IMR-90 (cell line): ENCODE data around the gene SLC12A8. TPM values are rescaled to one million over a fixed set of nuclear protein-coding genes. Genes with fewer than 3 reads are reported as not detected.

ENCODE experiments used
- ATAC-seq: fragments of 200-7000 bp; cut with Tn5 transposase; 2 replicates; pipeline ENCODE4 v1.9.1; 2020; ENCODE audit warnings: low read depth, mild to moderate bottlenecking, moderate library complexity
- BruUV-seq: library from RNA; stranded (reverse); fragments of 400-500 nt; replicated peaks from 2 replicates; lab custom pipeline; 2021; lab: Mats Ljungman, UMichigan
- CTCF ChIA-PET: fragments of 300-600 bp; formaldehyde crosslinking; extraction: SDS; loops from one replicate; lab custom pipeline; 2021; ENCODE audit warnings: antibody characterized with exemption; lab: Yijun Ruan, JAX
- POLR2A ChIA-PET: fragments of 300-600 bp; sonication (Branson Sonifier 250); formaldehyde crosslinking; loops from one replicate; lab custom pipeline; 2022; ENCODE audit warnings: antibody characterized with exemption; ENCODE audit not compliant: unreplicated experiment; lab: Charles Lee
- DNase-seq: peaks from one replicate; pipeline ENCODE4 v3.0.0; 2013
- H2AFZ ChIP-seq: replicated peaks from 2 replicates; pipeline ENCODE3; 2013; ENCODE audit warnings: low read length, mild to moderate bottlenecking; ENCODE audit not compliant: poor library complexity
- H2AK5ac ChIP-seq: 2 replicates; pipeline ENCODE4 v1.6.1; 2013; ENCODE audit warnings: low read depth, low read length, inconsistent platforms
- H2AK9ac ChIP-seq: replicated peaks from 2 replicates; pipeline ENCODE3; 2013; ENCODE audit warnings: mild to moderate bottlenecking, low read depth, low read length, moderate library complexity; ENCODE audit not compliant: poor library complexity
- H2BK120ac ChIP-seq: 2 replicates; pipeline ENCODE4 v1.6.1; 2013; ENCODE audit warnings: low read depth, low read length, inconsistent platforms
- H2BK15ac ChIP-seq: 3 replicates; pipeline ENCODE4 v1.6.1; 2013; ENCODE audit warnings: low read depth, low read length, inconsistent platforms
- H2BK20ac ChIP-seq: 2 replicates; pipeline ENCODE4 v1.6.1; 2013; ENCODE audit warnings: low read depth, mild to moderate bottlenecking, inconsistent platforms, low read length, moderate library complexity
- H2BK5ac ChIP-seq: 2 replicates; pipeline ENCODE4 v1.6.1; 2013; ENCODE audit warnings: mild to moderate bottlenecking, low read depth, low read length, inconsistent platforms; ENCODE audit not compliant: poor library complexity, severe bottlenecking
- H3K14ac ChIP-seq: replicated peaks from 2 replicates; pipeline ENCODE4 v1.6.1; 2013; ENCODE audit warnings: low read depth, low read length, inconsistent platforms
- H3K18ac ChIP-seq: 2 replicates; pipeline ENCODE4 v1.6.1; 2013; ENCODE audit warnings: low read depth, low read length, control low read depth
- H3K23ac ChIP-seq: 2 replicates; pipeline ENCODE4 v1.6.1; 2013; ENCODE audit warnings: low read depth, low read length, inconsistent platforms
- H3K27ac ChIP-seq: 2 replicates; pipeline ENCODE4 v1.5.1; 2013; ENCODE audit warnings: mild to moderate bottlenecking, control low read depth, low read length; ENCODE audit not compliant: insufficient read depth
- H3K27me3 ChIP-seq: 2 replicates; pipeline ENCODE4 v1.6.1; 2013; ENCODE audit warnings: low read length; ENCODE audit not compliant: control insufficient read depth, insufficient read depth
- H3K36me3 ChIP-seq: 2 replicates; pipeline ENCODE4 v1.6.1; 2013; ENCODE audit warnings: low read length, mixed read lengths; ENCODE audit not compliant: control insufficient read depth, insufficient read depth
- H3K4ac ChIP-seq: 2 replicates; pipeline ENCODE4 v1.6.1; 2013; ENCODE audit warnings: low read depth, low read length, inconsistent platforms
- H3K4me1 ChIP-seq: 2 replicates; pipeline ENCODE4 v1.6.1; 2013; ENCODE audit warnings: low read length, mixed read lengths; ENCODE audit not compliant: control insufficient read depth, insufficient read depth
- H3K4me2 ChIP-seq: 2 replicates; pipeline ENCODE4 v1.6.1; 2013; ENCODE audit warnings: low read depth, mild to moderate bottlenecking, control low read depth, low read length, moderate library complexity
- H3K4me3 ChIP-seq: 2 replicates; pipeline ENCODE4 v1.5.1; 2013; ENCODE audit warnings: low read depth, mild to moderate bottlenecking, control low read depth, low read length, moderate library complexity; ENCODE audit not compliant: insufficient read depth
- H3K56ac ChIP-seq: 2 replicates; pipeline ENCODE4 v1.6.1; 2013; ENCODE audit warnings: low read length, inconsistent platforms; ENCODE audit not compliant: insufficient read depth; ENCODE audit errors: extremely low read depth
- H3K79me1 ChIP-seq, 2 experiments: 2 replicates each; pipeline ENCODE4 v1.6.1; 2013; ENCODE audit warnings: low read length in 2 of 2, inconsistent platforms in 1 of 2, low read depth in 1 of 2
- H3K9ac ChIP-seq: 2 replicates; pipeline ENCODE4 v1.6.1; 2013; ENCODE audit warnings: low read depth, low read length, control low read depth
- H3K9me1 ChIP-seq: 2 replicates; pipeline ENCODE4 v1.6.1; 2013; ENCODE audit warnings: low read length, inconsistent platforms; ENCODE audit not compliant: insufficient read depth
- H3K9me3 ChIP-seq: 2 replicates; pipeline ENCODE4 v1.6.1; 2013; ENCODE audit warnings: low read length; ENCODE audit not compliant: control insufficient read depth, insufficient read depth
- H4K20me1 ChIP-seq: 2 replicates; pipeline ENCODE4 v1.6.1; 2013; ENCODE audit warnings: low read length, inconsistent platforms; ENCODE audit not compliant: insufficient read depth
- H4K5ac ChIP-seq: 2 replicates; pipeline ENCODE4 v1.6.1; 2013; ENCODE audit warnings: mild to moderate bottlenecking, low read depth, low read length, control low read depth
- H4K8ac ChIP-seq, 2 experiments: 2 replicates each; pipeline ENCODE4 v1.6.1; 2013; ENCODE audit warnings: low read depth in 2 of 2, low read length in 2 of 2, control low read depth in 1 of 2, inconsistent platforms in 1 of 2
- H4K91ac ChIP-seq: 2 replicates; pipeline ENCODE4 v1.6.1; 2013; ENCODE audit warnings: low read depth, low read length, inconsistent platforms; ENCODE audit not compliant: insufficient read depth
- BHLHE40 ChIP-seq: fragments of 150-350 bp; IDR thresholded peaks from 2 replicates; pipeline ENCODE4 v1.6.1; 2016; ENCODE audit warnings: mild to moderate bottlenecking, low read depth, low read length
- CEBPB ChIP-seq: IDR thresholded peaks from 2 replicates; pipeline ENCODE4 v1.6.1; 2012; ENCODE audit warnings: low read depth, low read length, improper control_type of control experiment
- CHD1 ChIP-seq: IDR thresholded peaks from 2 replicates; pipeline ENCODE4 v1.6.1; 2012; ENCODE audit warnings: low read depth, low read length, improper control_type of control experiment
- CTCF ChIP-seq: conservative IDR thresholded peaks from 2 replicates; pipeline ENCODE4 v1.5.1; 2012; ENCODE audit warnings: mild to moderate bottlenecking, low read depth, low read length, improper control_type of control experiment
- ELK1 ChIP-seq: fragments of 150-350 bp; IDR thresholded peaks from 2 replicates; pipeline ENCODE4 v1.6.1; 2016; ENCODE audit warnings: low read depth, mild to moderate bottlenecking, low read length, moderate library complexity, borderline replicate concordance
- FOS ChIP-seq: fragments of 150-350 bp; IDR thresholded peaks from 2 replicates; pipeline ENCODE4 v1.6.1; 2016; ENCODE audit warnings: low read depth, low read length
- MAFK ChIP-seq: IDR thresholded peaks from 2 replicates; pipeline ENCODE4 v1.6.1; 2012; ENCODE audit warnings: low read depth, low read length, improper control_type of control experiment
- MXI1 ChIP-seq: IDR thresholded peaks from 2 replicates; pipeline ENCODE4 v1.6.1; 2012; ENCODE audit warnings: low read depth, mild to moderate bottlenecking, low read length, moderate library complexity, borderline replicate concordance
- NFE2L2 ChIP-seq: fragments of 150-350 bp; IDR thresholded peaks from 2 replicates; pipeline ENCODE4 v1.6.1; 2016; ENCODE audit warnings: low read depth, mild to moderate bottlenecking, low read length
- POLR2A ChIP-seq: IDR thresholded peaks from 2 replicates; pipeline ENCODE4 v1.6.1; 2012; ENCODE audit warnings: mild to moderate bottlenecking, low read depth, low read length
- RAD21 ChIP-seq: IDR thresholded peaks from 2 replicates; pipeline ENCODE4 v1.6.1; 2012; ENCODE audit warnings: low read length, improper control_type of control experiment
- RCOR1 ChIP-seq: IDR thresholded peaks from 2 replicates; pipeline ENCODE4 v1.6.1; 2012; ENCODE audit warnings: mild to moderate bottlenecking, low read length, improper control_type of control experiment; ENCODE audit not compliant: insufficient replicate concordance
- RFX5 ChIP-seq: IDR thresholded peaks from 2 replicates; pipeline ENCODE4 v1.8.0; 2012; ENCODE audit warnings: low read depth, mild to moderate bottlenecking, low read length, moderate library complexity
- SMC3 ChIP-seq: fragments of 150-350 bp; IDR thresholded peaks from 2 replicates; pipeline ENCODE4 v1.6.1; 2016; ENCODE audit warnings: low read depth, mild to moderate bottlenecking, antibody characterized with exemption, low read length, moderate library complexity
- USF2 ChIP-seq: fragments of 150-350 bp; IDR thresholded peaks from 2 replicates; pipeline ENCODE4 v1.6.1; 2017; ENCODE audit warnings: mild to moderate bottlenecking, antibody characterized with exemption, low read length, low read depth
- WGBS, 2 experiments: methylation state at CpG; one replicate each; pipeline versions ENCODE4 v1.1.5 to v1.1.7; 2013; ENCODE audit warnings: missing lambda C conversion rate in 2 of 2; ENCODE audit not compliant: insufficient read length in 1 of 2; ENCODE audit errors: extremely low coverage in 2 of 2; 5-methylcytosine and 5-hydroxymethylcytosine counted together
- dilution Hi-C: fragments of 300-500 bp; cut with HindIII; formaldehyde crosslinking; loops from one replicate; pipeline ENCODE4 v1.14.3; 2018; ENCODE audit warnings: low sequenced_read_pairs; ENCODE audit not compliant: unreplicated experiment
- in situ Hi-C: fragments of 300-500 bp; cut with MboI; formaldehyde crosslinking; loops from 3 replicates; pipeline ENCODE4 v1.14.3; 2019; ENCODE audit warnings: low sequenced_read_pairs, inconsistent platforms, mixed read lengths
- intact Hi-C: fragments of 100-400 bp; cut with micrococcal nuclease; formaldehyde crosslinking; loops from 2 replicates; pipeline ENCODE4 v1.10.0; 2022
- polyA plus RNA-seq, 3 experiments: library from polyadenylated mRNA; depleted of rRNA; stranded (reverse); fragments of >200 nt; gene quantifications; 2 replicates each; pipeline ENCODE4 v1.2.3, GENCODE V29; 2012; ENCODE audit warnings: low replicate concordance in 1 of 3
- total RNA-seq: library from RNA; depleted of rRNA; stranded (reverse); fragments of >200 nt; gene quantifications from 2 replicates; pipeline ENCODE4 v1.2.3, GENCODE V29; 2012

SLC12A8 gene
- total and polyA plus RNA-seq, 2 of the 4 experiments (the other 2 are of a cell fraction) = 2.2 to 4.3 TPM

GRCh38 chr3:125168711-125169393 lies 43.7 kb downstream of the SLC12A8 start:
- peak overlapping the region; percentile 82 for H4K91ac ChIP-seq
- intact Hi-C loops = no loop called here
- TF ChIP-seq CEBPB (no peak), RAD21 (no peak), NFE2L2 (no peak), FOS (no peak), ELK1 (no peak), SMC3 (no peak), RFX5 (no peak), CHD1 (no peak), USF2 (no peak), CTCF (no peak), POLR2A (no peak), MAFK (no peak), MXI1 (no peak), RCOR1 (no peak), BHLHE40 (no peak)

More at GRCh38 chr3:125168711-125169393, 43.7 kb downstream of the SLC12A8 start:
- Histone ChIP-seq H3K14ac (peak overlapping the region; percentile 15), H3K4me1 (peaks cover 16% of the 10 kb centered on the region), H3K9me3 (peaks cover 2% of the 10 kb centered on the region; the same call in 1 of the 2 replicates), H4K5ac (peak overlapping the region; percentile 31; the same call in 1 of the 2 replicates), H2BK5ac (peak overlapping the region; percentile 50), H3K9ac (peak overlapping the region; percentile 46), H2AFZ (peak overlapping the region; percentile 67), H3K27me3 (no peaks in the 10 kb centered on the region), H3K9me1 (peaks cover 8% of the 10 kb centered on the region), H3K4ac (peak overlapping the region; percentile 85), H3K79me1 (no peaks in the 10 kb centered on the region), H2BK15ac (peak overlapping the region; percentile 96; the same call in 2 of the 3 replicates), H3K18ac (peak overlapping the region; percentile 88), H3K27ac (peak overlapping the region; percentile 91), H3K36me3 (no peaks in the 10 kb centered on the region), H3K56ac (no peak overlapping the region), H2AK9ac (peak overlapping the region; percentile 62), H2BK120ac (peak overlapping the region; percentile 87), H4K8ac (peak overlapping the region; percentile 47 to 56; a peak in 3 of 4 replicates), H3K4me2 (peak overlapping the region; percentile 73), H4K20me1 (no peaks in the 10 kb centered on the region), H2AK5ac (peak overlapping the region; percentile 85), H2BK20ac (peak overlapping the region; percentile 90), H3K4me3 (no peak overlapping the region), H3K23ac (peak overlapping the region; percentile 34; the same call in 1 of the 2 replicates)
- dilution Hi-C loops (no loop called here), in situ Hi-C loops (no loop called here)
- ATAC-seq (peak; percentile 70), DNase-seq (peak; percentile 66)
- WGBS, 2 experiments = 0% methylated on average over 1 of the region's 4 CpGs; no CpG with 5 or more reads in 1 of the 2 experiments
- no TSS peak for BruUV-seq
- ChIA-PET CTCF (interaction anchor here (1.0 kb wide), 1 partner anchor 18 kb away, joined by 3 read pairs; no protein-coding TSS in a partner anchor), POLR2A (no interaction called here)
